ENCODE data around the gene BHLHE40. TPM values are rescaled to one million over a fixed set of nuclear protein-coding genes. Genes with fewer than 3 reads are reported as not detected.

Gene BHLHE40
- total and polyA plus RNA-seq, 2 of the 13 experiments (the other 11 are each of a cell fraction or from before 2014, with no cell fraction given), result 1.8 to 51.0 TPM

- TF ChIP-seq SUZ12 (IDR thresholded peaks at IDR 0.05; ENCODE audit: low read depth, low read length), result no peak
- TF ChIP-seq ZNF234 (CRISPR knock-in tag; conservative IDR thresholded peaks at IDR 0.05), result peak; percentile 91; the same call in 1 of the 2 replicates
- TF ChIP-seq CBX1 (IDR thresholded peaks at IDR 0.05; ENCODE audit: low read depth), result peak; percentile 38
- TF ChIP-seq STAG1 (CRISPR knock-in tag; IDR thresholded peaks at IDR 0.05), result 0 out of 2 replicates have a peak, but pooled peaks have one; percentile 36
- peak; percentile 95 for TF ChIP-seq KAT7 (CRISPR knock-in tag; IDR thresholded peaks at IDR 0.05; ENCODE audit: borderline replicate concordance)
- TF ChIP-seq USF2 (IDR thresholded peaks at IDR 0.05; ENCODE audit: low read depth, low read length), result no peak
- peak; percentile 51; the same call in 1 of the 2 replicates for TF ChIP-seq USF2 (CRISPR knock-in tag; IDR thresholded peaks at IDR 0.05; ENCODE audit: borderline replicate concordance)
- no peak for TF ChIP-seq ZNF17 (CRISPR knock-in tag; IDR thresholded peaks at IDR 0.05)
- TF ChIP-seq CEBPG (CRISPR knock-in tag; IDR thresholded peaks at IDR 0.05), result peak; percentile 77
- no peak for TF ChIP-seq ZNF432 (CRISPR knock-in tag; IDR thresholded peaks at IDR 0.05; ENCODE audit: borderline replicate concordance)
- TF ChIP-seq ZBTB46 (CRISPR knock-in tag; IDR thresholded peaks at IDR 0.05; ENCODE audit: borderline replicate concordance), result 0 out of 2 replicates have a peak, but pooled peaks have one; percentile 48
- TF ChIP-seq ZMYM4 (CRISPR knock-in tag; IDR thresholded peaks at IDR 0.05), result peak; percentile 97
- peak; percentile 96 for TF ChIP-seq ZBTB25 (CRISPR knock-in tag; IDR thresholded peaks at IDR 0.05)
- no peak for TF ChIP-seq HDAC6 (IDR thresholded peaks at IDR 0.05; ENCODE audit: low read depth, low read length)
- peak; percentile 99 for TF ChIP-seq ZNF225 (CRISPR knock-in tag; IDR thresholded peaks at IDR 0.05)
- TF ChIP-seq HNF4G (IDR thresholded peaks at IDR 0.05; ENCODE audit: borderline replicate concordance, low read depth, low read length), result peak; percentile 24; the same call in 1 of the 2 replicates
- peak; percentile 90 for TF ChIP-seq HNF4G (CRISPR knock-in tag; IDR thresholded peaks at IDR 0.05; ENCODE audit: borderline replicate concordance, low read depth)
- peak; percentile 99 for TF ChIP-seq SPEN (CRISPR knock-in tag; IDR thresholded peaks at IDR 0.05; ENCODE audit: low read depth)
- peak; percentile 17; the same call in 1 of the 2 replicates for TF ChIP-seq RAD21 (CRISPR knock-in tag; IDR thresholded peaks at IDR 0.05)
- peak; percentile 96 for TF ChIP-seq ZBTB34 (CRISPR knock-in tag; IDR thresholded peaks at IDR 0.05)
- TF ChIP-seq MIER3 (CRISPR knock-in tag; IDR thresholded peaks at IDR 0.05; ENCODE audit: borderline replicate concordance), result peak; percentile 98
- no peak for TF ChIP-seq NR1H2 (CRISPR knock-in tag; IDR thresholded peaks at IDR 0.05; ENCODE audit: borderline replicate concordance, low read depth)
- peak in 1 of 2 experiments; percentile 94; a peak in 2 of 4 replicates for TF ChIP-seq KLF16 (CRISPR knock-in tag; IDR thresholded peaks at IDR 0.05)
- TF ChIP-seq MIER2 (CRISPR knock-in tag; IDR thresholded peaks at IDR 0.05), result peak; percentile 64
- TF ChIP-seq ESRRA (CRISPR knock-in tag; IDR thresholded peaks at IDR 0.05; ENCODE audit: low read depth), result peak; percentile 78; the same call in 1 of the 2 replicates
Observed at GRCh38 chr3:4986782-4987537, 7.7 kb downstream of the BHLHE40 start (continued).
